Skin epidermis (tissue), 12 donors: ENCODE data around the gene TUBD1.

Source experiments
- H3K27ac ChIP-seq, 21 experiments: fragments of 200-600 bp; sonication (generic) in 11 of 21; one replicate each; pipeline ENCODE4 v1.5.0; 2020; ENCODE audit warnings: mild to moderate bottlenecking in 3 of 21, inconsistent platforms in 2 of 21, moderate library complexity in 2 of 21
- H3K4me3 ChIP-seq, 7 experiments: fragments of 200-600 bp; sonication (generic) in 2 of 7; one replicate each; pipeline ENCODE4 v1.5.0; 2020; ENCODE audit warnings: inconsistent platforms in 2 of 7, mild to moderate bottlenecking in 2 of 7, moderate library complexity in 1 of 7

TUBD1 gene

DNA sequence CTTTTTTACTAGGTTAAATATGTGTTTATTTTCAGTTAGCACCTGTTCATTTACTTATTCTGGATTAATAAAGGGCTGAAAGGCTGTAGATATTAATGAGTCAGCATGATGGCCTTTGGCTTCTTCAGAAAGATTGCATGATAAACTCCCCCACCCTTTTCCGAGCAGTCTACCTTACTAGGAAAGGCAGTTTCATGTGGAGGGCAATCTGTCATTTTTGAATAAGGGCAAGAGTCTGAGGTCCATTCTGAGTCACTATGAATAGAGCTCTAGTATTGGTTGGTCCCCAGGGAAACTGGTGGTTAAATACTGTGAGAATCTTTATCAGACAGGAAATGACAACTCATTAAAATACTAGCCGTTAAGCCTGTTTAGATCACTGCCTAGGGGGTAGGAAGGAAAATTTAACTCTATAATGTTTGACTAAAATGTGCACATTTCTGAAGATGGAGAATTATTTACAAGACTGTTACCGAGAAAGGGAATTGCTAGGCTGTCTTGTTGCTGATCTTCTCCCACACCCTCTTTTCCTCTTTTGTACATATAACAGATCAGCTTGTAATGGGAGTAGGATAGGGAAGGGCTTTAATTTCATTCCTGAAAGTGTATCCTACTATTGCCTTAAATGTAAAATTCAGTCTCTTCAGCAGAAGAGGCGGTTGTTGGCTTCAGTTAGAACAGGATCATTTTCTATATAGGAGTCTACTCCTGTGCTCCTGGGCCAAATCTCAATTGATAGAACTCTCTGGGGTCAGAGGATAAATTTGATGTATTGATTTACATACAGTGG, 63.3 kb downstream of the TUBD1 start:
- Histone ChIP-seq H3K4me3 (peak overlapping the region in 2 of 7 experiments; percentile 5 to 14), H3K27ac (peak overlapping the region in 20 of 21 experiments; percentile 56 to 96 (median 86))

DNA sequence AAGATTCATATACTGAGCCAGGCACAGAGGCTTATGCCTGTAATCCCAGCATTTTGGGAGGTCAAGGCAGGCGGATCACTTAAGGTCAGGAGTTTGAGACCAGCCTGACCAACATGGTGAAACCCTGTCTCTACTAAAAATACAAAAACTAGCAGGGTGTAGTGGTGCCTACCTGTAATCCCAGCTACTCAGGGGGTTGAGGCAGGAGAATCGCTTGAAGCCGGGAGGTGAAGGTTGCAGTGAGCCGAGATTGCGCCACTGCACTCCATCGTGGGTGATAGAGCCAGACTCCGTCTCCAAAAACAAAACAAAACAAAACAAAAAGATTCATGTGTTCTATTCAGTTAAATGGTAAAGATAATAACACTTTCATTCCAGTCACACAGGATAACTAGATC, 63.9 kb downstream of the TUBD1 start:
- H3K27ac ChIP-seq: peak overlapping the region in 20 of 21 experiments; percentile 56 to 96 (median 84)
- peak overlapping the region in 1 of 7 experiments; percentile 14 for H3K4me3 ChIP-seq

DNA sequence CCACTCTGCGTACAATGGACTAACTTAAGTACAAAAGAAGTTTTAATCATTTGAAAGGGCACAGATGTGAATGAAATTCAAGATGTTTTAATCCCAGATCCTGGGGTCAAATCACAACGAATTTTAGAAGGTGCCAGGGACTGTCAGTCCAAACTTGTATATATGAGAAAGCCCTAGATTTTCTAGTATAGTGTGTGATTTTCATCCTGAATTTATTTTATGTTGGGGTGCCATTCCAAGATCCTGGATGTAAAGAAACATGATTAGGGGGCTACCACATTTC, 64.3 kb downstream of the TUBD1 start:
- Histone ChIP-seq H3K4me3 (no peak overlapping the region), H3K27ac (peak overlapping the region in 20 of 21 experiments; percentile 56 to 96 (median 84))

DNA sequence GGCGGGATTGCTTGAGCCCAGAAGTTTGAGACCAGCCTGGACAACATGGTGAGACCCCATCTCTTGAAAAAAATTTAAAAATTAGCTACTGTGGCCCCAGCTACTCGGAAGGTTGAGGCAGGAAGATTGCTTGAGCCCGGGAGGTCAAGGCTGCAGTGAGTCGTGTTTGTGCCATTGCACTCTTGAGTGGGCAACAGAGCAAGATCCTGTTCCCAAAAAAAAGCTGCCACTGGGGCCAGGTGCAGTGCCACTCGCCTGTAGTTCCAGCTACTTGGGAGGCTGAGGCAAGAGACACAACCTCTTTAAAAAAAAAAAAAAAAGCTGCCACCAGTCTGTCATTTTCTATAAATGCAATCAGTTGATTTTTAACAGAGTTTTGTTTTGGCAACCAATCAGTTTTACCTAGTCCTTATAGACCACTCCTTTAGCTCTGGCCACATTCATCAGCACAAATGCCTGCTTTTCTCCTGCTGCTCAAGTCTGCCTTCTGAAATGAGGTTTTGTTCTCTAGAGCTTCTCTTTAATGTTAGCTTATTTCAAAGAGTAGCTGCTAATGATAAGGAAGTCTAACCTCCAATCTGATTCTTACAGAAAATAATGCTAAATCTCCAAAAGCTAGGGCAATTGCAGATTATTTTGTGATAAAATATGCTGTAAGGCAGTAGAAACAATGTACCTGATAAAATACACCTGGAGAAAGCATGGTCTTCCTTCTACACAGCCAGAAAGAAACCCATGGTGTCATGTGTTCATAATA, 64.8 kb downstream of the TUBD1 start:
- Histone ChIP-seq H3K27ac (peak overlapping the region in 20 of 21 experiments; percentile 50 to 96 (median 84)), H3K4me3 (no peak overlapping the region)

DNA sequence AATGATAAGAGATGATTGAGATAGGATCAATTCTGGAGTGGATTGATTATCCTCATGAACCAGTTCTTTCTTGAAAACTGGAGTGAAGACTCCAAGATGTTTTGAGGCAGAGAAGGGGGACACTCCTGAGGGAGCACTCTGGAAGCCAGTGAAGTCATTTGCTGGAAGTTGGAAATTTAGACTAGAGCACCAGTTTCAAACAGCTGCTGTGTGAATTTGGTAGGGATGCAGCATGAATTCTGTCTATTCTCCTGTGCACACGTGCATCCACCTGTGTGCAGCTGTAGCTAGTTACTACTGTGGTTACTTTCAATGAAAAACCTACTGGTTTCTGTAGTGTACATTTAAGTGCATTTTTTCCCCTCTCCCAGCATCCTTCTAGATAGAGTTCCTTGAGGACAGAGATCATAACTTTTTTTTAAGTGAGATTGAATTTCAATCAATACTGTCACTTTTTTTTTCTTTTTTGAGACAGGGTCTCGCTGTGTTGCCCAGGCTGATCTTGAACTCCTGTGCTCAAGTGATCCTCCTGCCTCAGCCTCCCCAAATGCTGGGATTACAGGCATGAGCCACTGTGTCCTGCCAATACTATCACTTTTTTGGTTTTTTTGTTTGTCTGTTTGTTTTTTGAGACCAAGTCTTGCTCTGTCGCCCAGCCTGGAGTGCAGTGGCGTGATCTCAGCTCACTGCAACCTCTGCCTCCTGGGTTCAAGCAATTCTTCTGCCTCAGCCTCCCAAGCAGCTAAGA, 65.9 kb downstream of the TUBD1 start:
- Histone ChIP-seq H3K27ac (peak overlapping the region in 20 of 21 experiments; percentile 50 to 96 (median 82)), H3K4me3 (no peak overlapping the region)

DNA sequence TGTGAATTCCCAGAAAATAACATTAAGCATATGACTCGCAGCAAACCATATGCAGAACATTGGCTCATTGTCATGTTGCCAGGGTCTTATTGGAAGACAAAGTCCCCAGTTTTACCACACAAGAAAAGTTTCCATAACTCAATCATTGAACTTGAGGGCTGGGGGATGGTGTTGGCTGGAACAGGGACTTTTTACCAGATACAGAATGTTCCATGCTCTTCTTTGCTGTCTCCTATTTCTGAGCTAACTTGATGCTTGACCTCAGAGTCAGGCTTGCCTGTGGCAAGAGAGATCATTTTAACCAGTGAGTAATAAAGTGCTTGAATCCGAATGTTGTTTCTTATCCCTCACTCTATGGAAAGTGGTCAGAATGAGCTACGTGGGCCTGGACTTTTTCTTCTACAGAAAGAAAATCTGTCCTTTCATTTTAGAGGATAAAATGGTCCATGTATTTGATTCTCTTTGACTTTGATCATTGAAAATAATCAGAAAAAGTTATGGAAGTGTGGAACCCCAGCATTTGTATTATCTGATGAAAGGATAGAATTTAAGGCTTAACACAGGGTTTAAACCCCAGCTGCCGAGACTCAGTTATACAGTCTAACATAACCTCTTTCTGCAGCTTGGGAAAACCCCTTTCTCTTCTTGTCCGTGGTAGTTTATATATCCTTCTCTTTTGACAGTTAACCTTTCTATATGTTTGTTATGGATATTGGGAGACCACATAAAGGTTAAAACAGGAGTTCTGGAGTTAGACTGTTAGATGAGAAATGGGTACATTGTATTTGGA, 67.0 kb downstream of the TUBD1 start:
- peak overlapping the region in 20 of 21 experiments; percentile 41 to 96 (median 82) for H3K27ac ChIP-seq

DNA sequence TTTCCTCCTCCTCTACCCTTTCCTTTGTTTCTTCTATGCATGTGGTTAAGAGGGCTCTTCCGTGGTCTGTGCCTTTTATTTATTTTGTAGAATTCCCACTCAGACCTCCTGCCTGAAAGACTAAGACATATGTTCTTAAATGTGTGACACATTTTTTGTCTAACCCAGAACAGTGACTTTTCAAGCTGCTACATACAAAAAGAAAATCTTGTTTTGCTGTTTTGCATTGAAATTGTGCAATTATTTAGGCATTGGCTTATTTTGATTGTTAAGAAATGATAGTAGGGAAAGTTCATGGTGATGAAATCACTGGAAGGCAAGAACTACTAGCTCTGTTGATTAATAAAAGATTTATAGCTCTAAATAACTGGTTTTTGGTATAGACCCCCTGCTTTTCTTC, 76.8 kb downstream of the TUBD1 start:
- H3K27ac ChIP-seq: peak overlapping the region in 12 of 21 experiments; percentile 3 to 60 (median 38)
- H3K4me3 ChIP-seq: no peak overlapping the region

More for the DNA sequence above, 67.0 kb downstream of the TUBD1 start:
- no peak overlapping the region for H3K4me3 ChIP-seq

DNA sequence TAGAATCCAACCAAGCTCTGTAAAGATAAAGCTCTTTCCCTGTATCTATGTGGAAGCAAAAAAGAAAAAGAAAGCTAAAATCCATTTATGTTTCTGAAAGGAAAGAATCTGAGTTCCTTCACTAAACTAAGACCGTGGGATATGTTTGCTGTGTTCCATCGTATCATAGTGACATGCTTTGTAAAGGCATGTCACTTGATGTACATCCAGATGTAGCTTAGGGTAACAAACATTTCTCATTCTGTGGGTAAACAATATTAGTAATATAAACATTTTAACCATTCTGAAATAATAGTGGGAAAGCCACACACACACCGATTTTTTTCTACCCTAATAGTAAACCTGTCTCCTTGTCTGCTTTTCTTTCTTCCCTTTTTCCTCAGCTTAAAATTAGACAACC, 78.1 kb downstream of the TUBD1 start:
- H3K27ac ChIP-seq: peak overlapping the region in 13 of 21 experiments; percentile 3 to 72 (median 41)
- no peak overlapping the region for H3K4me3 ChIP-seq

DNA sequence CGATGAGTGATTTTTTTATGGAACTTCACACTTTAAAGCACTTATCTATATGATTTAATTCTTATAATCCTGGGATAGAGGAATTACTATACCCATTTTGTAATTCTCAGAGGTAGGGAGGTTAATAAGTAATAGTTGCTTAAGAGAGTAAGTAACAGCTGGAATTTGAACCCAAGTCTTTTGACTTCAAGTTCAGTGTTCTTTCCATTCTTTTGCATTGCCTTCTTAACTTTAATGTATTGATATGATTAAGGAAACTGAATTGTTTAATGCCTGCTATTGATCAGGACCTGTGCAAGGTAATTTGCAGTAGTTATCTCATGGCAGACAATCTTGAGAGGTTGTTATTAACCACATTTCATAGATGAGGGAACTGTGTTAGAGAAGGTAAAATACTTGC, 78.5 kb downstream of the TUBD1 start:
- Histone ChIP-seq H3K27ac (peak overlapping the region in 10 of 21 experiments; percentile 3 to 72 (median 24)), H3K4me3 (no peak overlapping the region)

DNA sequence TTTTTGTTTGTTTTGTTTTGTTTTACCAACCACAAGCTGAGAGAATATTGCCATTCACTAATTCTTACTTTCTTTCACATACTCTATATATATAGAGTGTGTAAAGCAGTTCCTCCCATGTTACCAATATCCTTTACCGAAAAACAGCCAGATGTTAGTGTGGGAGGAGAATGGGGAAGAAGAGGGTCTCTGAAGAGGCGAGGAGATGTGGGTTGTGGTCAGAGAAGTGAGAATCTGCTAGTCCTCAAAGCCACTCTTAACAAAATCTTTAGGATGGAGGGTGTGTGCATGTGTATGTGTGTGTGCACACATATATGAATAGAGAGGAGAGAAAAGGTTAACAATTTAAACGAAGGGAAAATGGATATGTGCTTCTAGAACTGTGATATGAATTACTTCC, 80.6 kb downstream of the TUBD1 start:
- Histone ChIP-seq H3K27ac (peak overlapping the region in 5 of 21 experiments; percentile 43 to 83 (median 55)), H3K4me3 (no peak overlapping the region)

DNA sequence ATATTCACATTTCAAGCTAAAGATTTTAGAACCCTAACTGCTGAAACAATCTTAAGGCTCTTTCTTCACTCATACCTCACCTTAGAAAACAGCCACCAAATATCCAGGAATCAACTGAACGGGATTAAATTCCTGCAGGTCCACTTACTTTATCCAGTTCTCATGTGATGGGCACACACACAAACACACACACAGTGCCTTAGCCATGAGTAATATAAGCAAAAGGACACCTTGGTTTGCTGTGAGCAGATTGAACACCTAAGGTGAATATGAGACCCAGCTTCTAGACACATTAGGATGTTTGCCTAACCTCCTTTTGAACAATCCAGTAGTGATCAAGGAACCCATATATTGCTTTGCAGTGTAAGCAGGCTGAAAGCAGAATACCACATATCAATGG, 81.5 kb downstream of the TUBD1 start:
- Histone ChIP-seq H3K4me3 (no peak overlapping the region), H3K27ac (peak overlapping the region in 9 of 21 experiments; percentile 14 to 83 (median 55))

DNA sequence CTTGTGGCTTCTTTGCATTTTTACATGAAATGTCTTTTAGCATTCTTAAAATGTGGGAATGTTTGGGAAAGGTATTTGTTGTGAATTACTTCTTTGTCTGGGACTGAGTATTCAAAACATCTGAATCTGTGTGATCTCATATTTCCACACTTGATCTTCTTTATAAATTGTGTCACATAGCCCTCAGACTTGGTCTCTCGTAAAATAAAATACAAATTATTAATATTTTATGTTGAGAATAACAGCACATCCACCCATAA, 81.9 kb downstream of the TUBD1 start:
- H3K27ac ChIP-seq: peak overlapping the region in 7 of 21 experiments; percentile 43 to 83 (median 55)
- no peak overlapping the region for H3K4me3 ChIP-seq
